ENCODE results near the gene PFKFB4. TPM values are rescaled to one million over a fixed set of nuclear protein-coding genes. Genes with fewer than 3 reads are reported as not detected.

Gene PFKFB4
- total and polyA plus RNA-seq, 10 of the 15 experiments (the other 5 are each of a cell fraction or from before 2014, with no cell fraction given): 0.37 to 89.1 (median 5.2) TPM

- CTCF ChIA-PET: no interaction called here
- in situ Hi-C loops (cut with MboI): no loop called here
- no peak for DNase-seq (ENCODE audit: low read depth, low spot score)
- no peaks in the 10 kb centered on the region for H3K79me2 ChIP-seq (ENCODE audit: control insufficient read depth, insufficient read depth, low read length)
- no peak overlapping the region for H3K27ac ChIP-seq (ENCODE audit: control insufficient read depth, insufficient read depth)
- H3K4me3 ChIP-seq: no peak overlapping the region
- H3K9ac ChIP-seq (ENCODE audit: control insufficient read depth, insufficient read depth, low read length): no peak overlapping the region
- H3K4me2 ChIP-seq (ENCODE audit: control insufficient read depth, insufficient read depth): no peak overlapping the region
- no peak for FAIRE-seq
- POLR2A ChIA-PET: interaction anchor here (1.1 kb wide), 1 partner anchor 19 kb away, joined by 3 read pairs; no protein-coding TSS in a partner anchor
- H3K9me3 ChIP-seq (replicated peaks; ENCODE audit: control insufficient read depth, insufficient read depth, low read length): no peaks in the 10 kb centered on the region
- H3K4me1 ChIP-seq (ENCODE audit: control insufficient read depth, insufficient read depth, low read length): no peaks in the 10 kb centered on the region; the same call in 1 of the 2 replicates
- no peak overlapping the region for H2AFZ ChIP-seq (ENCODE audit: control insufficient read depth, low read depth, low read length)
- intact Hi-C loops (cut with micrococcal nuclease; ENCODE audit: unreplicated experiment): no loop called here
- peaks cover 40 to 50% of the 10 kb centered on the region in 2 experiments for H3K36me3 ChIP-seq (ENCODE audit: control insufficient read depth in 2 of 2, insufficient read depth in 2 of 2, low read length in 1 of 2)
- RAD21 ChIA-PET (ENCODE audit: unreplicated experiment): interaction anchor here (0.7 kb wide), 1 partner anchor 491 kb away, joined by 3 read pairs; no protein-coding TSS in a partner anchor
- ATAC-seq: no peak
- 69% methylated on average over 2 of the region's 2 CpGs for WGBS (ENCODE audit: insufficient coverage, insufficient replicate concordance, low lambda C conversion rate, missing lambda C conversion rate)
- peaks cover 4% of the 10 kb centered on the region; the same call in 1 of the 2 replicates for H4K20me1 ChIP-seq (ENCODE audit: control insufficient read depth, insufficient read depth)
- BruUV-seq (replicated peaks): no TSS peak
- no peak for TF ChIP-seq MYC (IDR thresholded peaks at IDR 0.05; ENCODE audit: insufficient read depth, insufficient read length, insufficient replicate concordance, low read length, severe bottlenecking)
- TF ChIP-seq ELK1 (IDR thresholded peaks at IDR 0.05; ENCODE audit: low read depth, low read length): no peak
- TF ChIP-seq ZNF217 (IDR thresholded peaks at IDR 0.05): no peak
- TF ChIP-seq ESRRA (IDR thresholded peaks at IDR 0.05; ENCODE audit: low read length): no peak
- TF ChIP-seq SMC3 (IDR thresholded peaks at IDR 0.05; ENCODE audit: borderline replicate concordance, low read length): no peak
- TF ChIP-seq SIN3A (IDR thresholded peaks at IDR 0.05; ENCODE audit: low read depth, low read length): no peak
- no peak for TF ChIP-seq PAX8 (IDR thresholded peaks at IDR 0.05)
- no peak for TF ChIP-seq NFYA (IDR thresholded peaks at IDR 0.05; ENCODE audit: borderline replicate concordance, low read depth, low read length)
- no peak for TF ChIP-seq BCL3 (IDR thresholded peaks at IDR 0.05; ENCODE audit: borderline replicate concordance, insufficient read depth, low read depth, low read length, poor library complexity, severe bottlenecking)
- SMC1A ChIA-PET (ENCODE audit: uncharacterized antibody, unreplicated experiment): no interaction called here
- no peaks in the 10 kb centered on the region for H3K27me3 ChIP-seq (replicated peaks in 1 of 2; ENCODE audit: control insufficient read depth in 2 of 2, insufficient read depth in 2 of 2, low read length in 1 of 2)
Measured at GRCh38 chr3:48601622-48601994, 45.0 kb upstream of the PFKFB4 start.
